ENCODE results near the gene CFAP299.
"Not testable (repeated sequence)": the region's sequence is repeated elsewhere in the genome, so short reads cannot be mapped to it uniquely, and the experiment has no call there.

Gene CFAP299

DNA sequence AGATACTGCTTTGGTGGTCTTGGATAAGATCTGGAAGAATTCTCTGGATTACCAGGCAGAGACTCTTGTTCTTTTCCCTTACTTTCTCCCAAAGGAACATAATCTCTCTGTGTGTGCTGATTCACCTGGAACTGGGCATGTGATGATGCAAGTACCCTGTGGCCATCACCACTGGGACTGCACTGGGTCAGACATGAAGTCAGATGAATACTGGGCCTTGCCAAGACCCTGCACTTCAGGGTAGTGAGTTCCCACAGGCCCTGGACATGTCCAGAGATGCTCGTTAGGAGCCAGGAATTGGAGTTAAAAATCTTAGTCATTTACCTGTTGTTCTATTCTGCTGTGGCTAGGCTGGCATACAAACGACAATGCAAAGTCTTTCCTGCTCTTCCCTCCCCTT is 404.8 kb downstream of the CFAP299 start:
- no peaks in the 10 kb centered on the region for H3K36me3 ChIP-seq (ENCODE audit: control insufficient read depth, insufficient read depth, low read length)
- H3K4me1 ChIP-seq (ENCODE audit: control insufficient read depth, insufficient read depth, low read length), result no peaks in the 10 kb centered on the region
- no peak overlapping the region for H3K27ac ChIP-seq (ENCODE audit: low read depth, low read length)
- H3K9ac ChIP-seq (ENCODE audit: low read length), result no peak overlapping the region
- H3K27me3 ChIP-seq (ENCODE audit: control insufficient read depth, insufficient read depth, low read length), result no peaks in the 10 kb centered on the region
- H3K4me3 ChIP-seq (ENCODE audit: low read length), result no peak overlapping the region

- not testable (repeated sequence) for H3K36me3 ChIP-seq (ENCODE audit: control insufficient read depth, insufficient read depth, low read length); H3K9ac ChIP-seq (ENCODE audit: low read length); H3K27ac ChIP-seq (ENCODE audit: low read depth, low read length); H3K27me3 ChIP-seq (ENCODE audit: control insufficient read depth, insufficient read depth, low read length); H3K4me1 ChIP-seq (ENCODE audit: control insufficient read depth, insufficient read depth, low read length); H3K4me3 ChIP-seq (ENCODE audit: low read length)
Observed at GRCh38 chr4:80749558-80749957, 414.0 kb downstream of the CFAP299 start.

DNA sequence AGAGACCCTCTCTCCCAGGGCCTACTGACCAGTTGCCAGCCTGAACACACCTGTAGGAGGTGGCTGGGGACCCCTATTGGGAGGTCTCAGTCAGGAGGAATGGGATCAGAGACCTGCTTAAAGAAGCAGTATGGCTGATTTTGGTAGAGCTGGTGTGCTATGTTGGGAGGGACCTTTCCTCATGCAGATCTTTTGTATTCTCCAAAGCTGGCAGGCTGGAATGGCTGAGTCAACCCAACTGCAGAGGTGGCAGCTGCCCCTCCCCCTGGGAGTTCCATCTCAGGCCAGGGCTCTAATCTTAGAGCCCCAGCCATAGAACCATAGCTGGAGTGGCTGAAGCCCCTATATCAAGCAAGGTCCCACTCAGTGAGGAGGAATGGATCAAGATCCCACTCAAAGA is 415.7 kb downstream of the CFAP299 start:
- no peaks in the 10 kb centered on the region for H3K4me1 ChIP-seq (ENCODE audit: control insufficient read depth, insufficient read depth, low read length)
- H3K36me3 ChIP-seq (ENCODE audit: control insufficient read depth, insufficient read depth, low read length), result no peaks in the 10 kb centered on the region
- H3K27me3 ChIP-seq (ENCODE audit: control insufficient read depth, insufficient read depth, low read length), result no peaks in the 10 kb centered on the region
- H3K4me3 ChIP-seq (ENCODE audit: low read length), result no peak overlapping the region
- H3K9ac ChIP-seq (ENCODE audit: low read length), result no peak overlapping the region
- H3K27ac ChIP-seq (ENCODE audit: low read depth, low read length), result no peak overlapping the region

GRCh38 chr4:80767944-80768343 is 432.4 kb downstream of the CFAP299 start:
- Histone ChIP-seq H3K36me3 (ENCODE audit: control insufficient read depth, insufficient read depth, low read length) (no peaks in the 10 kb centered on the region), H3K9ac (ENCODE audit: low read length) (no peak overlapping the region), H3K27ac (ENCODE audit: low read depth, low read length) (no peak overlapping the region), H3K27me3 (ENCODE audit: control insufficient read depth, insufficient read depth, low read length) (no peaks in the 10 kb centered on the region), H3K4me1 (ENCODE audit: control insufficient read depth, insufficient read depth, low read length) (no peaks in the 10 kb centered on the region), H3K4me3 (ENCODE audit: low read length) (no peak overlapping the region)

DNA sequence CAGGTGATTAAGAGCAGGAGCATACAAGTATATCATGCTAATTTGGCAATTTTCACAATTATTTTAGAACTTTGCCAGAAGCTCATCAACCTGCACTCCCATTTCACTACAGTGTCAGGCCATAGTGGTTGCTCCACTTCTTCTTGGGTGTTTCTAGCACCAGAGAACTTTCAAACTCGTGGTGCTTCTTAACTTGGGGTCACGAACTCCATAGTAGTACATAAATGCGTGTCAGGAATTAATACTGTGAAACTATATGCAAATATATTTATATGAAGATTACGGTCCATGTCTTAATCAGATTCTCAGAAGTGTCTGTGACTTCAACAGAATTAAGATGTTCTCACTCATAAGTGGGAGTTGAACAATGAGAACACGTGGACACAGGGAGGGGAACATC is 440.6 kb downstream of the CFAP299 start:
- Histone ChIP-seq H3K36me3 (ENCODE audit: control insufficient read depth, insufficient read depth, low read length) (no peaks in the 10 kb centered on the region), H3K9ac (ENCODE audit: low read length) (no peak overlapping the region), H3K27ac (ENCODE audit: low read depth, low read length) (no peak overlapping the region), H3K27me3 (ENCODE audit: control insufficient read depth, insufficient read depth, low read length) (no peaks in the 10 kb centered on the region), H3K4me1 (ENCODE audit: control insufficient read depth, insufficient read depth, low read length) (no peaks in the 10 kb centered on the region), H3K4me3 (ENCODE audit: low read length) (no peak overlapping the region)

- no peaks in the 10 kb centered on the region for H3K36me3 ChIP-seq (ENCODE audit: control insufficient read depth, insufficient read depth, low read length)
- no peaks in the 10 kb centered on the region for H3K4me1 ChIP-seq (ENCODE audit: control insufficient read depth, insufficient read depth, low read length)
- H3K27me3 ChIP-seq (ENCODE audit: control insufficient read depth, insufficient read depth, low read length), result no peaks in the 10 kb centered on the region
- no peak overlapping the region for H3K9ac ChIP-seq (ENCODE audit: low read length)
- H3K4me3 ChIP-seq (ENCODE audit: low read length), result no peak overlapping the region
- no peak overlapping the region for H3K27ac ChIP-seq (ENCODE audit: low read depth, low read length)
Observed at GRCh38 chr4:80781431-80781830, 445.9 kb downstream of the CFAP299 start.

GRCh38 chr4:80787306-80787705 is 451.8 kb downstream of the CFAP299 start:
- Histone ChIP-seq H3K36me3 (ENCODE audit: control insufficient read depth, insufficient read depth, low read length) (no peaks in the 10 kb centered on the region), H3K27me3 (ENCODE audit: control insufficient read depth, insufficient read depth, low read length) (no peaks in the 10 kb centered on the region), H3K4me1 (ENCODE audit: control insufficient read depth, insufficient read depth, low read length) (no peaks in the 10 kb centered on the region), H3K9ac (ENCODE audit: low read length) (no peak overlapping the region), H3K4me3 (ENCODE audit: low read length) (no peak overlapping the region), H3K27ac (ENCODE audit: low read depth, low read length) (no peak overlapping the region)

DNA sequence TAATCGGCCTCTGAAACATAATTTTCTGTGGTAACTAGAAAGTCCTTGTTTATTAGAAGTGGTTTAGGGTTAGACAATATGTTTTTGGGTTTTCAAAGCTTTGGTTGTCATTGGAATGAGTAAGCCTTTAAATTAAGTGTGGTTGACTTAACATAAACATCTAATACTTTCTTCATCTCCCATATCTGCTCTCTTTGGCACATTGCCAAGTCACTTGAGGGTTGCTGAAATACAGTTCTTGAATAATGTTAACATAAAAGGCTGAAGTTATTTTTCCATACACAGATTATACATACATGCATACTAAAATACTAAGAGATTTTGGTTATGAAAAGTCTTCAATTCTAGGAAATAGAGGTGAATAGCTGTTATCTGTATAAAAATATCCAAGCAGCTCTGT is 453.3 kb downstream of the CFAP299 start:
- Histone ChIP-seq H3K4me1 (ENCODE audit: control insufficient read depth, insufficient read depth, low read length) (no peaks in the 10 kb centered on the region), H3K36me3 (ENCODE audit: control insufficient read depth, insufficient read depth, low read length) (no peaks in the 10 kb centered on the region), H3K27ac (ENCODE audit: low read depth, low read length) (no peak overlapping the region), H3K4me3 (ENCODE audit: low read length) (no peak overlapping the region), H3K9ac (ENCODE audit: low read length) (no peak overlapping the region), H3K27me3 (ENCODE audit: control insufficient read depth, insufficient read depth, low read length) (no peaks in the 10 kb centered on the region)

- Histone ChIP-seq H3K9ac (ENCODE audit: low read length) (no peak overlapping the region), H3K27me3 (ENCODE audit: control insufficient read depth, insufficient read depth, low read length) (no peaks in the 10 kb centered on the region), H3K4me3 (ENCODE audit: low read length) (no peak overlapping the region), H3K36me3 (ENCODE audit: control insufficient read depth, insufficient read depth, low read length) (no peaks in the 10 kb centered on the region), H3K4me1 (ENCODE audit: control insufficient read depth, insufficient read depth, low read length) (no peaks in the 10 kb centered on the region), H3K27ac (ENCODE audit: low read depth, low read length) (no peak overlapping the region)
Observed at GRCh38 chr4:80790152-80790551, 454.6 kb downstream of the CFAP299 start.

GRCh38 chr4:80793660-80794059 is 458.1 kb downstream of the CFAP299 start:
- not testable (repeated sequence) for H3K4me3 ChIP-seq (ENCODE audit: low read length); H3K27ac ChIP-seq (ENCODE audit: low read depth, low read length); H3K27me3 ChIP-seq (ENCODE audit: control insufficient read depth, insufficient read depth, low read length); H3K4me1 ChIP-seq (ENCODE audit: control insufficient read depth, insufficient read depth, low read length); H3K36me3 ChIP-seq (ENCODE audit: control insufficient read depth, insufficient read depth, low read length); H3K9ac ChIP-seq (ENCODE audit: low read length)

- Histone ChIP-seq H3K4me3 (ENCODE audit: low read length) (no peak overlapping the region), H3K36me3 (ENCODE audit: control insufficient read depth, insufficient read depth, low read length) (no peaks in the 10 kb centered on the region), H3K27ac (ENCODE audit: low read depth, low read length) (no peak overlapping the region), H3K9ac (ENCODE audit: low read length) (no peak overlapping the region), H3K27me3 (ENCODE audit: control insufficient read depth, insufficient read depth, low read length) (no peaks in the 10 kb centered on the region), H3K4me1 (ENCODE audit: control insufficient read depth, insufficient read depth, low read length) (no peaks in the 10 kb centered on the region)
Observed at GRCh38 chr4:80798082-80798481, 462.6 kb downstream of the CFAP299 start.

- H3K4me1 ChIP-seq (ENCODE audit: control insufficient read depth, insufficient read depth, low read length), result not testable (repeated sequence)
Observed at GRCh38 chr4:80800719-80801118, 465.2 kb downstream of the CFAP299 start.

GRCh38 chr4:80803337-80803736 is 467.8 kb downstream of the CFAP299 start:
- no peaks in the 10 kb centered on the region for H3K27me3 ChIP-seq (ENCODE audit: control insufficient read depth, insufficient read depth, low read length)
- no peak overlapping the region for H3K27ac ChIP-seq (ENCODE audit: low read depth, low read length)
- H3K9ac ChIP-seq (ENCODE audit: low read length), result no peak overlapping the region
- no peak overlapping the region for H3K4me3 ChIP-seq (ENCODE audit: low read length)
- no peaks in the 10 kb centered on the region for H3K36me3 ChIP-seq (ENCODE audit: control insufficient read depth, insufficient read depth, low read length)
- no peaks in the 10 kb centered on the region for H3K4me1 ChIP-seq (ENCODE audit: control insufficient read depth, insufficient read depth, low read length)

More at GRCh38 chr4:80800719-80801118, 465.2 kb downstream of the CFAP299 start:
- not testable (repeated sequence) for H3K9ac ChIP-seq (ENCODE audit: low read length); H3K4me3 ChIP-seq (ENCODE audit: low read length); H3K27me3 ChIP-seq (ENCODE audit: control insufficient read depth, insufficient read depth, low read length); H3K36me3 ChIP-seq (ENCODE audit: control insufficient read depth, insufficient read depth, low read length); H3K27ac ChIP-seq (ENCODE audit: low read depth, low read length)

DNA sequence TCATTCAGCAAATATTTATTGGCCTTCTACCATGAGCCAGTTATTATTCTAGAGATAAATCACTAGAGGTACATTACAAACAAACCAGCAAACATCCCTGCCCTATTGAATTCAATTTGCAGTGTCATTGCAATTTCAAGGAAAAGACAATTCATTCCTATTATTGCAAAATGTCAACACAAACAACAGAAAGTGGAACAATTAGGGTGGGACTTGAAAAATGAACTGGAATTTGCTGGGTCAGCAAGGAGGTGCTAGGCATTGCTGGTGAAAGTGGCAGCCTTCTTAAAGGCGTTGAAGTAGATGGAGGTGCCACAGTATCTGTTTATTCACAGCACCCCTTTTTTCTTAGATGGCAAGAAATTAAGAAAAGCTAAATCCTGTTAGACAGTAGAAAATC is 470.9 kb downstream of the CFAP299 start:
- Histone ChIP-seq H3K36me3 (ENCODE audit: control insufficient read depth, insufficient read depth, low read length) (no peaks in the 10 kb centered on the region), H3K9ac (ENCODE audit: low read length) (no peak overlapping the region), H3K27ac (ENCODE audit: low read depth, low read length) (no peak overlapping the region), H3K4me1 (ENCODE audit: control insufficient read depth, insufficient read depth, low read length) (no peaks in the 10 kb centered on the region), H3K4me3 (ENCODE audit: low read length) (no peak overlapping the region), H3K27me3 (ENCODE audit: control insufficient read depth, insufficient read depth, low read length) (no peaks in the 10 kb centered on the region)
